B cell (primary cell): ENCODE measurements around the gene CBARP. TPM values are rescaled to one million over a fixed set of nuclear protein-coding genes. Genes with fewer than 3 reads are reported as not detected.

Source experiments
- ATAC-seq: fragments of 200-7000 bp; cut with Tn5 transposase; one replicate; pipeline ENCODE4 v1.10.0; 2021; ENCODE audit warnings: low read depth, mild to moderate bottlenecking, moderate number of reproducible peaks, moderate library complexity
- CTCF ChIA-PET: fragments of 350-600 bp; sonication (Branson Sonifier 250); formaldehyde crosslinking; loops from one replicate; lab custom pipeline; 2021; ENCODE audit warnings: antibody characterized with exemption, inconsistent platforms; lab: Charles Lee
- POLR2A ChIA-PET: fragments of 350-600 bp; sonication (Branson Sonifier 250); formaldehyde crosslinking; loops from one replicate; lab custom pipeline; 2021; ENCODE audit warnings: antibody characterized with exemption; lab: Charles Lee
- DNase-seq: peaks from one replicate; pipeline ENCODE4 v3.0.0; 2013
- H2AFZ ChIP-seq: 2 replicates; pipeline ENCODE4 v1.6.1; 2012; ENCODE audit warnings: mild to moderate bottlenecking, low read depth, low read length; ENCODE audit not compliant: insufficient read depth, poor library complexity, severe bottlenecking
- H3K27ac ChIP-seq, 2 donors: 1 replicate in 1 of 2; 2 replicates in 1 of 2; pipeline ENCODE4 v1.5.1; 2012 to 2013; ENCODE audit warnings: low read length in 2 of 2, mild to moderate bottlenecking in 2 of 2, moderate library complexity in 1 of 2
- H3K27me3 ChIP-seq, 4 experiments: fragments of 200-600 bp in 1 of 4; sonication (generic) in 1 of 4; replicated peaks in 1 of 4; 1 replicate in 2 of 4; 2 replicates in 2 of 4; pipeline versions ENCODE4 v1.6.1 to v1.7.0; 2013 to 2016; ENCODE audit warnings: low read length in 3 of 4, mild to moderate bottlenecking in 2 of 4, mixed read lengths in 1 of 4, moderate library complexity in 1 of 4; ENCODE audit not compliant: insufficient read depth in 4 of 4, control insufficient read depth in 3 of 4; ENCODE audit errors: control extremely low read depth in 1 of 4
- H3K36me3 ChIP-seq, 2 experiments: replicated peaks in 1 of 2; 1 replicate in 1 of 2; 2 replicates in 1 of 2; pipeline versions ENCODE4 v1.6.1 to v1.7.1; 2013; ENCODE audit warnings: low read length in 1 of 2; ENCODE audit not compliant: insufficient read depth in 2 of 2, control insufficient read depth in 1 of 2; ENCODE audit errors: control extremely low read depth in 1 of 2, extremely low read depth in 1 of 2
- H3K4me1 ChIP-seq, 2 donors: fragments of 200-600 bp in 1 of 2; sonication (generic) in 1 of 2; 1 replicate in 1 of 2; 2 replicates in 1 of 2; pipeline versions ENCODE4 v1.5.1 to v1.6.1; 2013 to 2017; ENCODE audit warnings: low read length in 2 of 2; ENCODE audit not compliant: control insufficient read depth in 2 of 2, insufficient read depth in 2 of 2
- H3K4me2 ChIP-seq: replicated peaks from 2 replicates; pipeline ENCODE3; 2012; ENCODE audit warnings: mild to moderate bottlenecking, low read depth, low read length; ENCODE audit not compliant: poor library complexity, severe bottlenecking
- H3K4me3 ChIP-seq, 5 experiments: fragments of 200-600 bp in 1 of 5; sonication (generic) in 1 of 5; 1 replicate in 3 of 5; 2 replicates in 2 of 5; pipeline versions ENCODE4 v1.5.1 to v1.7.0; 2011 to 2016; ENCODE audit warnings: low read length in 4 of 5, mild to moderate bottlenecking in 4 of 5, low read depth in 2 of 5, control low read depth in 1 of 5, moderate library complexity in 1 of 5; ENCODE audit not compliant: insufficient read depth in 1 of 5; ENCODE audit errors: control extremely low read depth in 1 of 5, extremely low read depth in 1 of 5
- H3K79me2 ChIP-seq: fragments of 200-600 bp; sonication (generic); one replicate; pipeline ENCODE4 v1.6.0; 2016; ENCODE audit warnings: low read length; ENCODE audit not compliant: control insufficient read depth, insufficient read depth
- H3K9ac ChIP-seq: fragments of 200-600 bp; sonication (generic); 2 replicates; pipeline ENCODE4 v1.6.1; 2017; ENCODE audit warnings: mild to moderate bottlenecking, low read length, moderate library complexity
- H3K9me3 ChIP-seq, 3 donors: one replicate each; pipeline versions ENCODE4 v1.6.1 to v1.7.1; 2013; ENCODE audit warnings: low read length in 2 of 3; ENCODE audit not compliant: control insufficient read depth in 2 of 3, insufficient read depth in 1 of 3; ENCODE audit errors: control extremely low read depth in 1 of 3
- H4K20me1 ChIP-seq: 2 replicates; pipeline ENCODE4 v1.6.0; 2012; ENCODE audit warnings: mild to moderate bottlenecking, low read length; ENCODE audit not compliant: insufficient read depth, control insufficient read depth, poor library complexity, severe bottlenecking
- H3K27ac Mint-ChIP-seq: one replicate; pipeline ENCODE4 v1.8.0; 2021; ENCODE audit warnings: mixed read lengths
- H3K27me3 Mint-ChIP-seq: one replicate; pipeline ENCODE4 v1.8.0; 2021; ENCODE audit warnings: mixed read lengths
- H3K4me1 Mint-ChIP-seq: one replicate; pipeline ENCODE4 v1.8.0; 2021; ENCODE audit warnings: mixed read lengths
- H3K4me3 Mint-ChIP-seq: one replicate; pipeline ENCODE4 v1.8.0; 2021; ENCODE audit warnings: mixed read lengths
- H3K9me3 Mint-ChIP-seq: one replicate; pipeline ENCODE4 v1.8.0; 2022; ENCODE audit warnings: mixed read lengths; ENCODE audit not compliant: insufficient read depth
- CTCF ChIP-seq: fragments of 200-600 bp; IDR thresholded peaks from one replicate; pipeline ENCODE4 v1.8.0; 2022; ENCODE audit warnings: antibody characterized with exemption, mild to moderate bottlenecking
- WGBS: methylation state at CpG from one replicate; pipeline ENCODE4 v1.1.5; 2013; ENCODE audit warnings: missing lambda C conversion rate; ENCODE audit not compliant: insufficient coverage; 5-methylcytosine and 5-hydroxymethylcytosine counted together
- intact Hi-C: fragments of 100-400 bp; cut with micrococcal nuclease; formaldehyde crosslinking; loops from one replicate; pipeline ENCODE4 v1.10.0; 2022
- polyA plus RNA-seq: library from polyadenylated mRNA; depleted of rRNA; stranded (reverse); fragments of >200 nt; gene quantifications from 2 replicates; pipeline ENCODE4 v1.2.3, GENCODE V29; 2012
- total RNA-seq, 2 donors: library from RNA; stranded (reverse); fragments of 120-200 nt in 1 of 2; gene quantifications; 1 replicate in 1 of 2; 2 replicates in 1 of 2; pipeline versions ENCODE4 v1.2.3 to v1.2.4, GENCODE V29; 2013 to 2022

CBARP gene
- total and polyA plus RNA-seq, 2 donors (not counting 1 experiment from before 2014, with no cell fraction given): not detected

GRCh38 chr19:1238369-1239303, 831 bp upstream of the CBARP start:
- peaks cover 30 to 46% of the 10 kb centered on the region in 2 donors for H3K4me1 ChIP-seq
- H3K9ac ChIP-seq: peak overlapping the region; percentile 42
- WGBS: 55% methylated on average over 30 of the region's 34 CpGs
- H3K9me3 ChIP-seq: no peaks in the 10 kb centered on the region
- no peaks in the 10 kb centered on the region for H3K36me3 ChIP-seq
- DNase-seq (peak; percentile 57), ATAC-seq (no peak)
- ChIA-PET POLR2A (interaction anchor here (0.6 to 1.4 kb wide), 4 partner anchors 28 to 157 kb away, joined by 3 to 11 read pairs (median 4); partner anchors contain the start of gene CIRBP), CTCF (interaction anchor here (1.0 to 1.8 kb wide), 6 partner anchors 18 to 375 kb away, joined by 3 to 8 read pairs (median 4); partner anchors contain the start of gene CIRBP)
- no peak for TF ChIP-seq CTCF
- peak overlapping the region; percentile 50 for H3K27ac Mint-ChIP-seq
- no peak overlapping the region for H2AFZ ChIP-seq
- no peak overlapping the region for H3K27ac ChIP-seq
- peaks cover 0 to 21% (median 7%) of the 10 kb centered on the region in 4 experiments for H3K27me3 ChIP-seq
- peak overlapping the region; percentile 87 for H3K4me3 Mint-ChIP-seq
- peak overlapping the region; percentile 89 for H3K4me2 ChIP-seq
- peaks cover 17% of the 10 kb centered on the region for H3K79me2 ChIP-seq
- H3K9me3 Mint-ChIP-seq: no peaks in the 10 kb centered on the region
- intact Hi-C loops: no loop called here
- peaks cover 8% of the 10 kb centered on the region for H3K27me3 Mint-ChIP-seq
- H4K20me1 ChIP-seq: peaks cover 9% of the 10 kb centered on the region
- peaks cover 33% of the 10 kb centered on the region for H3K4me1 Mint-ChIP-seq
- peak overlapping the region in 3 of 5 experiments; percentile 41 to 42 (median 42) for H3K4me3 ChIP-seq
